OCI-LY7 (cell line): ENCODE results near the gene CHTF8.

Source experiments
- CTCF ChIP-seq: fragments of 200-600 bp; sonication (generic); conservative IDR thresholded peaks from 2 replicates; pipeline ENCODE4 v1.5.1; 2014; ENCODE audit warnings: mild to moderate bottlenecking, antibody characterized with exemption, low read length, moderate library complexity, mixed read lengths
- EZH2phosphoT487 ChIP-seq: fragments of 200-600 bp; sonication (generic); IDR thresholded peaks from 2 replicates; pipeline ENCODE4 v1.6.1; 2018; ENCODE audit warnings: low read depth, borderline replicate concordance, mild to moderate bottlenecking, mixed run types, antibody characterized with exemption, low read length, moderate library complexity, mixed read lengths

GRCh38 chr16:69169051-69169450 lies 36.7 kb upstream of the CHTF8 start:
- no peak for TF ChIP-seq CTCF
- TF ChIP-seq EZH2phosphoT487, result no peak
